Activated T-helper 2 cell treated with anti-CD3 and anti-CD28 coated beads, Interferon-gamma antibody, Interleukin-2, Interleukin-4, amounts not matched to agents 10 μg/mL and 5 μg/mL and 100 μg/mL, durations not matched to agents 14 hours and 24 hours and 36 hours (primary cell): ENCODE measurements around the gene RAB26. TPM values are rescaled to one million over a fixed set of nuclear protein-coding genes. Genes with fewer than 3 reads are reported as not detected.
"Not testable (repeated sequence)": the region's sequence is repeated elsewhere in the genome, so short reads cannot be mapped to it uniquely, and the experiment has no call there.

Experiments
- DNase-seq: peaks from one replicate; pipeline ENCODE4 v3.0.0; 2021; ENCODE audit warnings: low spot score
- H3K27ac Mint-ChIP-seq: one replicate; pipeline ENCODE4 v1.8.0; 2021; ENCODE audit warnings: mixed read lengths
- H3K27me3 Mint-ChIP-seq: one replicate; pipeline ENCODE4 v1.8.0; 2021; ENCODE audit warnings: low read depth, mixed read lengths
- H3K36me3 Mint-ChIP-seq: one replicate; pipeline ENCODE4 v1.8.0; 2021; ENCODE audit warnings: low read depth, mixed read lengths
- H3K4me1 Mint-ChIP-seq: one replicate; pipeline ENCODE4 v1.8.0; 2021; ENCODE audit warnings: low read depth, mixed read lengths
- H3K4me3 Mint-ChIP-seq: one replicate; pipeline ENCODE4 v1.8.0; 2021; ENCODE audit warnings: low read depth, mild to moderate bottlenecking, moderate library complexity, mixed read lengths
- H3K9me3 Mint-ChIP-seq: one replicate; pipeline ENCODE4 v1.8.0; 2021; ENCODE audit warnings: mixed read lengths
- intact Hi-C: fragments of 100-400 bp; cut with micrococcal nuclease; formaldehyde crosslinking; loops from one replicate; pipeline ENCODE4 v1.15.1; 2023
- total RNA-seq: library from RNA; stranded (reverse); gene quantifications from 2 replicates; pipeline ENCODE4 v1.2.3, GENCODE V29; 2022

RAB26 gene
- total RNA-seq, 1 donor from 2014 or later, result 0.59 TPM

DNA sequence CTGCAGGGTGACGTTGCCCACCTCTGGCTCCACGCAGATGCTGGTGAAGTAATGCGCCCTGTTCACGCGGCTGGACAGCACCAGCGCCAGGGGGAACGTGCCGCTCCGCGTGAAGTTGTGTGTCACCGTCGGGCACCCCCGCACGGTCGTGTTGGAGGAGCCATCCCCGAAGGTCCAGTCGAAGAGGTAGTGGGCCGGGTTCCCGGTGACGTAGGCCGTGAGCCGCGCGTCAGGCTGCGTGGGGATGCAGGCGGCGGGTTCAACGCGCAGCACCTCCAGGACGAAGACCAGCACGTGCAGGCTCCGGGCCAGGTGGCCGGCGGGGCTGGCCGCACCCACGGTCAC lies 37.4 kb upstream of the RAB26 start:
- H3K36me3 Mint-ChIP-seq, H3K27ac Mint-ChIP-seq, H3K9me3 Mint-ChIP-seq, H3K4me1 Mint-ChIP-seq, H3K27me3 Mint-ChIP-seq, DNase-seq, H3K4me3 Mint-ChIP-seq, intact Hi-C loops: not testable (repeated sequence)

DNA sequence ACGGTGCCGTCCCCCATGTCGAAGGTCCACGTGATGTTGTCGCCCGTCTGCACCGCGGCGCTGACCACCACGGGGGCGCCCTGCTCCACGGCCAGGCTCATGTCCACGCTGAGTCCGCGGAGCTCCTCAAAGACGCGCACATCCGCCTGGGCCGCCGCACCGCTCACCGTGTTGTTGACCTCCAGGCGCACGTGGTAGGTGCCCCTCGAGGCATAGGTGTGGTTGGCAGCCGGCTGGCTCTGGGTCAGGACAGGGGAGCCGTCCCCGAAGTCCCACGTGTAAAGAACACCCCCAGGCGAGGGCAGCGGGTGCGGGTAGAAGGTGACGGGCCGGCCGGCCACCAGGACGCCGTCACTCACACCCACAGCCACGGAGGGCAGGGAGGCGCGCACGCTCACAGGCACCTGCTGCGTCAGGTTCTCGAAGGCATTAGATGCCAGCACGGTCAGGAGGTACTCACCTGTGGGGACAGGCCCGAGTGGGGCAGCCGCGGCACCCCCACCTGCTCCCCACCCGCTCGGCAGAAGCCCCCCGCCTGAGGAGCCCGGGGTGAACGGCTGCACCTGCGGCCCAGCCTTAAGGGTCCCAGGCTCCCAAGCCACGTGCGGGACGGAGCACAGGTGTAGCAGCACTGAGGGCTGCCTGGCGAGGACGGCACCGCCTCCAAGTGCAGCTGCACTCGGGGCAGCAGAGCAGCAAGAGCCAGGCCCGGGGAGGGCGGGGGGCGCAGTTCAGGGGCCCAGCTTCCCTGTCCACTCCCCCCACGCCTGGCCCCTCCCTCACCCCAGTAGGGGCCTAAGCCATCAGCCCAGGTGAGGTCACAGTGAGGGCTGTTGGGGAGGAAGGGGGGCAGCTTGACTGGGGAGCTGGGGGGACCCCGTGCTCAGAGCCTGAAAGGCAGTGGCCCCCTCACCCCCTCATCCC lies 36.8 kb upstream of the RAB26 start:
- intact Hi-C loops, H3K27ac Mint-ChIP-seq, H3K4me3 Mint-ChIP-seq, H3K27me3 Mint-ChIP-seq, H3K9me3 Mint-ChIP-seq, H3K36me3 Mint-ChIP-seq, DNase-seq, H3K4me1 Mint-ChIP-seq: not testable (repeated sequence)

- H3K9me3 Mint-ChIP-seq, H3K4me1 Mint-ChIP-seq, DNase-seq, H3K27ac Mint-ChIP-seq, H3K36me3 Mint-ChIP-seq, H3K4me3 Mint-ChIP-seq, intact Hi-C loops, H3K27me3 Mint-ChIP-seq: not testable (repeated sequence)
These were observed 35.8 kb upstream of the RAB26 start for GRCh38 chr16:2112539-2113106.

DNA sequence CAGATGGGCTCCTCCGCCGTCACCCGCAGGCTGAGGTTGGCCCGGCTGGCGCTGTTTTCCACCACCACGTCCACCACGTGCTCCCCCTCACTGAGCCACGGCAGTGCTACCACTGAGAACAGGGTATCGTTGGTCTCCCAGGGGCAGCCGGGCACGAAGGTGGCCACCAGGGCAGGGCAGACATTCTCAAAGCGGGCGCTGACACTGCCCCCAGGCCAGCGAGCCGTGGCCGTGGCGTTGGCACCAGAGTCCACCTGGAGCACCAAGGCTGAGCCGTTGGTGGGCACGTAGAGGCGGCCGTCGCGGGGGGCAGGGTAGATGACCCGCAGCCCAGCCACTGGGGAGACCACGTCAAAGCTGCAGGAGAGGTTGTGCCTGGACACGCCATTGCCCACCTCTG lies 34.2 kb upstream of the RAB26 start:
- H3K9me3 Mint-ChIP-seq, H3K4me1 Mint-ChIP-seq, H3K27me3 Mint-ChIP-seq, intact Hi-C loops, DNase-seq, H3K4me3 Mint-ChIP-seq, H3K27ac Mint-ChIP-seq, H3K36me3 Mint-ChIP-seq: not testable (repeated sequence)

DNA sequence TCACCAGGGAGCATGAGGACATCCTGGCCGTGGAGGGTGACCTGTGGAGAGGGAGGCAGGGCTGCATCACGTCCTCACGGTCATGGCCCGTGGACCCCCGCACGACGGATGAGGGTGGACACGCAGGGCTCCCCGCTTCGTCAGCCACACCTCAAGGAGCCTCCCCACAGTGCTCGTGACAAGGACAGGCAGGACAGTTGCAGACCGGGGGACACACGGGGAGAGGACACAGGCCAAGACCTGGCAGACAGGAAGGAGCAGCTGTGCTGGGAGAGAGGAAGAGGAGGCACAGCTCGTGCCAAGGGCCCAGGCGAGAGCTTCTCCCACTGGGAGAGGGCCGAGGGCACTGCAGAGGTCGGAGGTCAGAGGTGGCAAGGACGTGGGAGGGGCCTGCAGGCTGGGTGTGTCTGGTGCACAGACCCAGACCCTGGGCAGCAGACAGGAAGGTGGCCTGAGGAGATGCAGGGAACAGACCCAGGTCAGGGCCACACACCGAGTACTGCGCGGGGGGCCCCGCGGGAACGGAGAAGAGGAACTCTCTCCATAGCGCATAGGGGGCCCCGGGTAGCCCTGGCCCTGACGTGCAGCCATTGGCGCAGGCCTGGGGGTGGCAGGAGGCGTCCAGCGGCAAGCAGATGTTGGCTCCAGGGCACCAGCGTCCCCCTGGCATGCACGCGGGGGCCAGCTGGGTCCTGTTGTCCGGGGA lies 33.4 kb upstream of the RAB26 start:
- H3K27me3 Mint-ChIP-seq, H3K27ac Mint-ChIP-seq, H3K9me3 Mint-ChIP-seq, H3K36me3 Mint-ChIP-seq, DNase-seq, H3K4me3 Mint-ChIP-seq, H3K4me1 Mint-ChIP-seq, intact Hi-C loops: not testable (repeated sequence)

- H3K9me3 Mint-ChIP-seq, result no peaks in the 10 kb centered on the region
- H3K4me1 Mint-ChIP-seq, result no peaks in the 10 kb centered on the region
- H3K27ac Mint-ChIP-seq, result no peak overlapping the region
- no peaks in the 10 kb centered on the region for H3K27me3 Mint-ChIP-seq
- peaks cover 2% of the 10 kb centered on the region for H3K36me3 Mint-ChIP-seq
- no peak for DNase-seq
- intact Hi-C loops, result no loop called here
- no peak overlapping the region for H3K4me3 Mint-ChIP-seq
These were observed 32.8 kb upstream of the RAB26 start for GRCh38 chr16:2115591-2115973.

DNA sequence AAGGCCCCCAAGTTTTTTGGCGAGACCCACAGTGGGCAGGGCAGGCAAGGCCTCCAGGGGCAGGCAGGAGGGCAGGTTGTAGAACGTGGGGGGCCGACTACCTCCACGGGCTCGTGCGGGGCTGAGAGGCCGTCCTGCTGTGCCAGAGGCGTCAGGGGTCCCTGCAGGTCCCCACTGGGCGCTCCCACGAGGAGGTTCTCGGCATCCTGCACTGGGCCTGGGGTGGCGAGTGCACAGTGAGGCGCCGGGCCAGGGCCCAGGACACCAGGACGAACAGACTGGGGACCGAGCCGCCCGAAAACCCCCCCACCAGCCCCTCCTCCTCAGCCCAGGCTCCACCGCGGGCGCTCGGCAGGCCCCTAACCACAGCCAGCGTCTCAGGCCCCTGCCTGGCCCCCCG lies 32.0 kb upstream of the RAB26 start:
- H3K27ac Mint-ChIP-seq, H3K4me3 Mint-ChIP-seq, DNase-seq, H3K9me3 Mint-ChIP-seq, intact Hi-C loops, H3K36me3 Mint-ChIP-seq, H3K4me1 Mint-ChIP-seq, H3K27me3 Mint-ChIP-seq: not testable (repeated sequence)

DNA sequence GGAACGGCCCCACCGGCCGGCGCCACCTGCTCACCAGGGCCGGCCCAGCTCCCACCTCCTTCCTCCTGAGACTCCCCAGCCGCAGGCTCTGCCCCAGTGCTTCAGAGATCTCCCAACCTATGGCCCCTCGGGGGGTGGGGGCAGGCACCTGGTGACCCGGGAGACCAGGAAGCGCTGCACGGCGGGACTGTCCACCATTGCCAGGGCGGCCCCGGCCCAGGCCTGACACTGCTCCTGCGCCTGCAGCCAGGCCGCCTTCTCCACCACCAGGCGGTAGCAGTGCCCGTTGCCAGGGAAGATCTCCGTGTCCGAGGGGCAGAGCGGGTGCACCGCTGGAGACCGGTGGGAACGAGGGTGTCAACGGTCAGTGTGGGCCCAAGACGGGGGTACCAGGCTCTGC lies 31.1 kb upstream of the RAB26 start:
- H3K27ac Mint-ChIP-seq, H3K27me3 Mint-ChIP-seq, H3K36me3 Mint-ChIP-seq, intact Hi-C loops, DNase-seq, H3K9me3 Mint-ChIP-seq, H3K4me1 Mint-ChIP-seq, H3K4me3 Mint-ChIP-seq: not testable (repeated sequence)

DNA sequence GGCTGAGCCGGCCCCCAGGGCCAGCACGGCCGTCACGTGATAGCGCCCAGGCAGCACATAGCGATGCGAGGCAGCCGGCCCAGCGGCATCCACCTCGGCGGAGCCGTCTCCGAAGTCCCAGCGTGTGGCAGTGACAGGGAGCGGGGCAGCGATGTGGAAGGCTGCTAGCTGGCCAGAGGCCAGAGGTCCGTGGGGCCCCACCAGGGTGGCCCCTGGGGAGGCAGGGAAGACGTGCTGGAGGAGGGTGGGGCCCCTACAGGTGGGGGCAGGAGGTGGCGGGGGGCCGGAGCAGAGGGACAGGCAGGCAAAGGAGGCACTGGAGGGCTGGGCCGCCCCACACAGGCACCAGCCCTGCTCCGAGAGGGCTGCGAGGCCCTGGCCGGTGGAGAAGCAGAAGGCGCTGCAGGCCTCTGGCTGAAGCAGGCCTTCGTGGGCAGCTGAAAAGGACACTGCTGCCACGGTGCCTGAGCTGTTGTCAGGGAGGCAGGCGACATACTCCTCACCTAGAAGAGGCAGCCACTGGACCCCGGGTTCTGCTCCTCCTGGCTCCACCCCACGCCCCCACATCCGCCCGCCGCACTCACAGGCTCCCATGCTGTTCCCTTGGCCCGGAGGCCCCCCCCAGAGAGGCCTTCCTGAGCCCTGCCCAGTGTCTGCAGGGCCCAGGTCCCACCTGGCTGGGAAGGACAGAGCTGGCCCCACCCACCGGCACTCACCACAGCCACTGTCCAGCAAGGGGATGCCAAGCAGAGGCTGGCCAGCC lies 30.3 kb upstream of the RAB26 start:
- H3K4me1 Mint-ChIP-seq, H3K36me3 Mint-ChIP-seq, H3K27me3 Mint-ChIP-seq, H3K9me3 Mint-ChIP-seq, intact Hi-C loops, H3K27ac Mint-ChIP-seq, DNase-seq, H3K4me3 Mint-ChIP-seq: not testable (repeated sequence)

DNA sequence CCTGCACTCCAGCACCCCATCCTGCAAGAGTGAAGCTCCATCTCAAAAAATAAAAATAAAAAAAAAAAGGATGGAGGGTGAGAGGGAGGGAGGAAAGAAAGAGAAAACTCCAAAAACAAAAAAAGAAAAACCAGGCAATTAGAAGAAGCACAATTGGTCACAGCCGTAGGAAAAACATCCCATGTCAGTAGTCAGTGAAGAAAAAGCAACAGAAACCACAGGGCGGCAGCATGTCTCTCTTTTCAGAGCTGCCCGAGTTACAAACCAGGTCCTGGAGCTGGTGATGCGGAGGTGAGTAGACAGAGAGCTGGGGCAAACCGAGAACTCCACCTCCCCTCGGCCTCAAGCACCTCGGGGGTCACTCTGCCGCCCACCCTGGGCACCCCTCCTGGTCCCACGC lies 27.1 kb upstream of the RAB26 start:
- intact Hi-C loops, DNase-seq, H3K4me3 Mint-ChIP-seq, H3K36me3 Mint-ChIP-seq, H3K27ac Mint-ChIP-seq, H3K9me3 Mint-ChIP-seq, H3K4me1 Mint-ChIP-seq, H3K27me3 Mint-ChIP-seq: not testable (repeated sequence)

GRCh38 chr16:2121853-2122252 lies 26.6 kb upstream of the RAB26 start:
- H3K27me3 Mint-ChIP-seq, result no peaks in the 10 kb centered on the region
- H3K36me3 Mint-ChIP-seq, result no peaks in the 10 kb centered on the region
- intact Hi-C loops, result no loop called here
- H3K4me1 Mint-ChIP-seq, result no peaks in the 10 kb centered on the region
- no peak for DNase-seq
- no peak overlapping the region for H3K27ac Mint-ChIP-seq
- H3K4me3 Mint-ChIP-seq, result no peak overlapping the region
- no peaks in the 10 kb centered on the region for H3K9me3 Mint-ChIP-seq

- H3K27me3 Mint-ChIP-seq, result no peaks in the 10 kb centered on the region
- no peaks in the 10 kb centered on the region for H3K36me3 Mint-ChIP-seq
- no peak for DNase-seq
- no peaks in the 10 kb centered on the region for H3K4me1 Mint-ChIP-seq
- H3K27ac Mint-ChIP-seq, result no peak overlapping the region
- H3K9me3 Mint-ChIP-seq, result no peaks in the 10 kb centered on the region
- no peak overlapping the region for H3K4me3 Mint-ChIP-seq
- intact Hi-C loops, result no loop called here
These were observed 26.0 kb upstream of the RAB26 start for GRCh38 chr16:2122429-2122828.
